IMR-90 (cell line): ENCODE results near the gene MORF4L1. TPM values are rescaled to one million over a fixed set of nuclear protein-coding genes. Genes with fewer than 3 reads are reported as not detected.
A peak's percentile ranks its signal among the peaks of the same experiment; 100 is the strongest.

ENCODE experiments used
- ATAC-seq: fragments of 200-7000 bp; cut with Tn5 transposase; 2 replicates; pipeline ENCODE4 v1.9.1; 2020; ENCODE audit warnings: low read depth, mild to moderate bottlenecking, moderate library complexity
- BruUV-seq: library from RNA; stranded (reverse); fragments of 400-500 nt; replicated peaks from 2 replicates; lab custom pipeline; 2021; lab: Mats Ljungman, UMichigan
- CTCF ChIA-PET: fragments of 300-600 bp; formaldehyde crosslinking; extraction: SDS; loops from one replicate; lab custom pipeline; 2021; ENCODE audit warnings: antibody characterized with exemption; lab: Yijun Ruan, JAX
- POLR2A ChIA-PET: fragments of 300-600 bp; sonication (Branson Sonifier 250); formaldehyde crosslinking; loops from one replicate; lab custom pipeline; 2022; ENCODE audit warnings: antibody characterized with exemption; ENCODE audit not compliant: unreplicated experiment; lab: Charles Lee
- DNase-seq: peaks from one replicate; pipeline ENCODE4 v3.0.0; 2013
- H2AFZ ChIP-seq: replicated peaks from 2 replicates; pipeline ENCODE3; 2013; ENCODE audit warnings: low read length, mild to moderate bottlenecking; ENCODE audit not compliant: poor library complexity
- H2AK5ac ChIP-seq: 2 replicates; pipeline ENCODE4 v1.6.1; 2013; ENCODE audit warnings: low read depth, low read length, inconsistent platforms
- H2AK9ac ChIP-seq: replicated peaks from 2 replicates; pipeline ENCODE3; 2013; ENCODE audit warnings: mild to moderate bottlenecking, low read depth, low read length, moderate library complexity; ENCODE audit not compliant: poor library complexity
- H2BK120ac ChIP-seq: 2 replicates; pipeline ENCODE4 v1.6.1; 2013; ENCODE audit warnings: low read depth, low read length, inconsistent platforms
- H2BK15ac ChIP-seq: 3 replicates; pipeline ENCODE4 v1.6.1; 2013; ENCODE audit warnings: low read depth, low read length, inconsistent platforms
- H2BK20ac ChIP-seq: 2 replicates; pipeline ENCODE4 v1.6.1; 2013; ENCODE audit warnings: low read depth, mild to moderate bottlenecking, inconsistent platforms, low read length, moderate library complexity
- H2BK5ac ChIP-seq: 2 replicates; pipeline ENCODE4 v1.6.1; 2013; ENCODE audit warnings: mild to moderate bottlenecking, low read depth, low read length, inconsistent platforms; ENCODE audit not compliant: poor library complexity, severe bottlenecking
- H3K14ac ChIP-seq: replicated peaks from 2 replicates; pipeline ENCODE4 v1.6.1; 2013; ENCODE audit warnings: low read depth, low read length, inconsistent platforms
- H3K18ac ChIP-seq: 2 replicates; pipeline ENCODE4 v1.6.1; 2013; ENCODE audit warnings: low read depth, low read length, control low read depth
- H3K23ac ChIP-seq: 2 replicates; pipeline ENCODE4 v1.6.1; 2013; ENCODE audit warnings: low read depth, low read length, inconsistent platforms
- H3K27ac ChIP-seq: 2 replicates; pipeline ENCODE4 v1.5.1; 2013; ENCODE audit warnings: mild to moderate bottlenecking, control low read depth, low read length; ENCODE audit not compliant: insufficient read depth
- H3K27me3 ChIP-seq: 2 replicates; pipeline ENCODE4 v1.6.1; 2013; ENCODE audit warnings: low read length; ENCODE audit not compliant: control insufficient read depth, insufficient read depth
- H3K36me3 ChIP-seq: 2 replicates; pipeline ENCODE4 v1.6.1; 2013; ENCODE audit warnings: low read length, mixed read lengths; ENCODE audit not compliant: control insufficient read depth, insufficient read depth
- H3K4ac ChIP-seq: 2 replicates; pipeline ENCODE4 v1.6.1; 2013; ENCODE audit warnings: low read depth, low read length, inconsistent platforms
- H3K4me1 ChIP-seq: 2 replicates; pipeline ENCODE4 v1.6.1; 2013; ENCODE audit warnings: low read length, mixed read lengths; ENCODE audit not compliant: control insufficient read depth, insufficient read depth
- H3K4me2 ChIP-seq: 2 replicates; pipeline ENCODE4 v1.6.1; 2013; ENCODE audit warnings: low read depth, mild to moderate bottlenecking, control low read depth, low read length, moderate library complexity
- H3K4me3 ChIP-seq: 2 replicates; pipeline ENCODE4 v1.5.1; 2013; ENCODE audit warnings: low read depth, mild to moderate bottlenecking, control low read depth, low read length, moderate library complexity; ENCODE audit not compliant: insufficient read depth
- H3K56ac ChIP-seq: 2 replicates; pipeline ENCODE4 v1.6.1; 2013; ENCODE audit warnings: low read length, inconsistent platforms; ENCODE audit not compliant: insufficient read depth; ENCODE audit errors: extremely low read depth
- H3K79me1 ChIP-seq, 2 experiments: 2 replicates each; pipeline ENCODE4 v1.6.1; 2013; ENCODE audit warnings: low read length in 2 of 2, inconsistent platforms in 1 of 2, low read depth in 1 of 2
- H3K9ac ChIP-seq: 2 replicates; pipeline ENCODE4 v1.6.1; 2013; ENCODE audit warnings: low read depth, low read length, control low read depth
- H3K9me1 ChIP-seq: 2 replicates; pipeline ENCODE4 v1.6.1; 2013; ENCODE audit warnings: low read length, inconsistent platforms; ENCODE audit not compliant: insufficient read depth
- H3K9me3 ChIP-seq: 2 replicates; pipeline ENCODE4 v1.6.1; 2013; ENCODE audit warnings: low read length; ENCODE audit not compliant: control insufficient read depth, insufficient read depth
- H4K20me1 ChIP-seq: 2 replicates; pipeline ENCODE4 v1.6.1; 2013; ENCODE audit warnings: low read length, inconsistent platforms; ENCODE audit not compliant: insufficient read depth
- H4K5ac ChIP-seq: 2 replicates; pipeline ENCODE4 v1.6.1; 2013; ENCODE audit warnings: mild to moderate bottlenecking, low read depth, low read length, control low read depth
- H4K8ac ChIP-seq, 2 experiments: 2 replicates each; pipeline ENCODE4 v1.6.1; 2013; ENCODE audit warnings: low read depth in 2 of 2, low read length in 2 of 2, control low read depth in 1 of 2, inconsistent platforms in 1 of 2
- H4K91ac ChIP-seq: 2 replicates; pipeline ENCODE4 v1.6.1; 2013; ENCODE audit warnings: low read depth, low read length, inconsistent platforms; ENCODE audit not compliant: insufficient read depth
- CHD1 ChIP-seq: IDR thresholded peaks from 2 replicates; pipeline ENCODE4 v1.6.1; 2012; ENCODE audit warnings: low read depth, low read length, improper control_type of control experiment
- FOS ChIP-seq: fragments of 150-350 bp; IDR thresholded peaks from 2 replicates; pipeline ENCODE4 v1.6.1; 2016; ENCODE audit warnings: low read depth, low read length
- MAFK ChIP-seq: IDR thresholded peaks from 2 replicates; pipeline ENCODE4 v1.6.1; 2012; ENCODE audit warnings: low read depth, low read length, improper control_type of control experiment
- NFE2L2 ChIP-seq: fragments of 150-350 bp; IDR thresholded peaks from 2 replicates; pipeline ENCODE4 v1.6.1; 2016; ENCODE audit warnings: low read depth, mild to moderate bottlenecking, low read length
- RAD21 ChIP-seq: IDR thresholded peaks from 2 replicates; pipeline ENCODE4 v1.6.1; 2012; ENCODE audit warnings: low read length, improper control_type of control experiment
- WGBS, 2 experiments: methylation state at CpG; one replicate each; pipeline versions ENCODE4 v1.1.5 to v1.1.7; 2013; ENCODE audit warnings: missing lambda C conversion rate in 2 of 2; ENCODE audit not compliant: insufficient read length in 1 of 2; ENCODE audit errors: extremely low coverage in 2 of 2; 5-methylcytosine and 5-hydroxymethylcytosine counted together
- dilution Hi-C: fragments of 300-500 bp; cut with HindIII; formaldehyde crosslinking; loops from one replicate; pipeline ENCODE4 v1.14.3; 2018; ENCODE audit warnings: low sequenced_read_pairs; ENCODE audit not compliant: unreplicated experiment
- in situ Hi-C: fragments of 300-500 bp; cut with MboI; formaldehyde crosslinking; loops from 3 replicates; pipeline ENCODE4 v1.14.3; 2019; ENCODE audit warnings: low sequenced_read_pairs, inconsistent platforms, mixed read lengths
- intact Hi-C: fragments of 100-400 bp; cut with micrococcal nuclease; formaldehyde crosslinking; loops from 2 replicates; pipeline ENCODE4 v1.10.0; 2022
- polyA plus RNA-seq, 3 experiments: library from polyadenylated mRNA; depleted of rRNA; stranded (reverse); fragments of >200 nt; gene quantifications; 2 replicates each; pipeline ENCODE4 v1.2.3, GENCODE V29; 2012; ENCODE audit warnings: low replicate concordance in 1 of 3
- total RNA-seq: library from RNA; depleted of rRNA; stranded (reverse); fragments of >200 nt; gene quantifications from 2 replicates; pipeline ENCODE4 v1.2.3, GENCODE V29; 2012

The MORF4L1 gene
- total and polyA plus RNA-seq, 2 of the 4 experiments (the other 2 are of a cell fraction): 217 to 392 TPM

- no peak overlapping the region for H3K27ac ChIP-seq
- ChIA-PET CTCF (no interaction called here), POLR2A (no interaction called here)
- dilution Hi-C loops (no loop called here), intact Hi-C loops (no loop called here), in situ Hi-C loops (no loop called here)
- H3K36me3 ChIP-seq: peaks cover 6% of the 10 kb centered on the region
- no peak overlapping the region for H3K4ac ChIP-seq
- H2AFZ ChIP-seq: peak overlapping the region; percentile 18
- H2BK120ac ChIP-seq: no peak overlapping the region
- H3K4me1 ChIP-seq: peaks cover 8% of the 10 kb centered on the region
- no peak overlapping the region for H2AK5ac ChIP-seq
- no peak overlapping the region for H2BK20ac ChIP-seq
- DNase-seq: no peak
- no peak overlapping the region for H3K23ac ChIP-seq
- no peak overlapping the region for H4K5ac ChIP-seq
- H3K56ac ChIP-seq: no peak overlapping the region
- 63% methylated on average over 11 of the region's 21 CpGs; no CpG with 5 or more reads in 1 of the 2 experiments for WGBS, 2 experiments
- H2BK15ac ChIP-seq: no peak overlapping the region
- no peak overlapping the region for H4K91ac ChIP-seq
- H4K8ac ChIP-seq: no peak overlapping the region
- H3K79me1 ChIP-seq: no peaks in the 10 kb centered on the region
- no peak for ATAC-seq
- no peak overlapping the region for H3K14ac ChIP-seq
- no peak overlapping the region for H3K4me2 ChIP-seq
- H4K20me1 ChIP-seq: peaks cover 15% of the 10 kb centered on the region; the same call in 1 of the 2 replicates
- peaks cover 5% of the 10 kb centered on the region for H3K27me3 ChIP-seq
- H3K9me3 ChIP-seq: no peaks in the 10 kb centered on the region
- BruUV-seq: no TSS peak
- no peak overlapping the region for H2BK5ac ChIP-seq
- H3K18ac ChIP-seq: no peak overlapping the region
- H3K9ac ChIP-seq: no peak overlapping the region
- peak overlapping the region; percentile 67 for H2AK9ac ChIP-seq
- no peak overlapping the region for H3K4me3 ChIP-seq
- TF ChIP-seq RAD21 (no peak), MAFK (no peak), CHD1 (no peak), NFE2L2 (no peak), FOS (no peak)
- H3K9me1 ChIP-seq: peaks cover 26% of the 10 kb centered on the region
These were observed 59.0 kb downstream of the MORF4L1 start for GRCh38 chr15:78931439-78932257.
